ENCODE measurements around the gene GJA3. TPM values are rescaled to one million over a fixed set of nuclear protein-coding genes. Genes with fewer than 3 reads are reported as not detected.

Gene GJA3
- total RNA-seq, 3 donors from 2014 or later (not counting 1 experiment from before 2014, with no cell fraction given) = 0.18 TPM; not detected in 2

GRCh38 chr13:20206065-20206697 lies 45.3 kb upstream of the GJA3 start:
- no peak overlapping the region for H3K4me3 Mint-ChIP-seq
- no peak overlapping the region for H3K27ac ChIP-seq (ENCODE audit: low read length)
- no peaks in the 10 kb centered on the region for H3K4me1 ChIP-seq (ENCODE audit: control insufficient read depth, insufficient read depth, low read length)
- no peaks in the 10 kb centered on the region for H3K9me3 Mint-ChIP-seq
- 82% methylated on average over 11 of the region's 11 CpGs for WGBS (ENCODE audit: insufficient coverage)
- no peak overlapping the region for H3K4me3 ChIP-seq (ENCODE audit: low read length)
- no peak for ATAC-seq
- H3K36me3 ChIP-seq (ENCODE audit: control insufficient read depth, insufficient read depth, low read length) = no peaks in the 10 kb centered on the region
- peaks cover 11 to 23% of the 10 kb centered on the region in 2 donors for H3K27me3 Mint-ChIP-seq (ENCODE audit: low read depth in 2 of 2)
- H3K27ac Mint-ChIP-seq = no peak overlapping the region
- no peaks in the 10 kb centered on the region for H3K36me3 Mint-ChIP-seq
- no peaks in the 10 kb centered on the region for H3K9me3 ChIP-seq (ENCODE audit: control insufficient read depth, insufficient read depth, low read length)
- intact Hi-C loops (cut with micrococcal nuclease) = no loop called here
- no peak for DNase-seq
- no peak for TF ChIP-seq CTCF (IDR thresholded peaks at IDR 0.05)
- H3K27me3 ChIP-seq (ENCODE audit: control insufficient read depth, insufficient read depth, low read length) = no peaks in the 10 kb centered on the region
- H3K4me1 Mint-ChIP-seq = no peaks in the 10 kb centered on the region

GRCh38 chr13:20198781-20199180 lies 37.9 kb upstream of the GJA3 start:
- no peaks in the 10 kb centered on the region for H3K36me3 Mint-ChIP-seq
- H3K4me1 Mint-ChIP-seq = peaks cover 6 to 10% of the 10 kb centered on the region in 2 donors
- no peaks in the 10 kb centered on the region for H3K9me3 Mint-ChIP-seq
- no peaks in the 10 kb centered on the region for H3K36me3 ChIP-seq (ENCODE audit: control insufficient read depth, insufficient read depth, low read length)
- intact Hi-C loops (cut with micrococcal nuclease) = loop anchor here (2.0 to 5.0 kb wide), 2 partner anchors 289 to 726 kb away; no protein-coding TSS in a partner anchor
- no CpG with 5 or more reads among the region's 1 CpG for WGBS (ENCODE audit: insufficient coverage)
- no peak overlapping the region for H3K27ac Mint-ChIP-seq
- H3K4me3 ChIP-seq (ENCODE audit: low read length) = no peak overlapping the region
- H3K27me3 Mint-ChIP-seq (ENCODE audit: low read depth in 2 of 2) = peaks cover 46 to 58% of the 10 kb centered on the region in 2 donors
- no peak for ATAC-seq
- DNase-seq = no peak
- H3K9me3 ChIP-seq (ENCODE audit: control insufficient read depth, insufficient read depth, low read length) = no peaks in the 10 kb centered on the region
- no peak for TF ChIP-seq CTCF (IDR thresholded peaks at IDR 0.05)
- H3K4me3 Mint-ChIP-seq = no peak overlapping the region
- H3K27me3 ChIP-seq (ENCODE audit: control insufficient read depth, insufficient read depth, low read length) = peaks cover 28% of the 10 kb centered on the region
- H3K27ac ChIP-seq (ENCODE audit: low read length) = no peak overlapping the region
- peaks cover 8% of the 10 kb centered on the region for H3K4me1 ChIP-seq (ENCODE audit: control insufficient read depth, insufficient read depth, low read length)

- H3K27ac ChIP-seq (ENCODE audit: low read length) = no peak overlapping the region
- H3K4me1 ChIP-seq (ENCODE audit: control insufficient read depth, insufficient read depth, low read length) = peaks cover 17% of the 10 kb centered on the region
- peak; percentile 86 for TF ChIP-seq CTCF (IDR thresholded peaks at IDR 0.05)
- Mint-ChIP-seq H3K27me3 (ENCODE audit: low read depth in 2 of 2) (peaks cover 53 to 61% of the 10 kb centered on the region in 2 donors), H3K4me3 (no peak overlapping the region), H3K36me3 (no peaks in the 10 kb centered on the region), H3K27ac (no peak overlapping the region), H3K9me3 (no peaks in the 10 kb centered on the region), H3K4me1 (peaks cover 14 to 18% of the 10 kb centered on the region in 2 donors)
- no peaks in the 10 kb centered on the region for H3K9me3 ChIP-seq (ENCODE audit: control insufficient read depth, insufficient read depth, low read length)
- intact Hi-C loops (cut with micrococcal nuclease) = loop anchor here (5.0 kb wide), 1 partner anchor 290 kb away; no protein-coding TSS in a partner anchor
- H3K36me3 ChIP-seq (ENCODE audit: control insufficient read depth, insufficient read depth, low read length) = no peaks in the 10 kb centered on the region
- no peak overlapping the region for H3K4me3 ChIP-seq (ENCODE audit: low read length)
- peaks cover 36% of the 10 kb centered on the region for H3K27me3 ChIP-seq (ENCODE audit: control insufficient read depth, insufficient read depth, low read length)
- DNase-seq (peak in 1 of 2 donors; percentile 75), ATAC-seq (peak; percentile 70 to 81 (median 77))
- WGBS (ENCODE audit: insufficient coverage) = 21% methylated on average over 4 of the region's 5 CpGs
Observed at GRCh38 chr13:20197361-20197834, 36.5 kb upstream of the GJA3 start.

Data from natural killer cell (primary cell).